ENCODE data around the gene NEMP2.

NEMP2 gene

DNA sequence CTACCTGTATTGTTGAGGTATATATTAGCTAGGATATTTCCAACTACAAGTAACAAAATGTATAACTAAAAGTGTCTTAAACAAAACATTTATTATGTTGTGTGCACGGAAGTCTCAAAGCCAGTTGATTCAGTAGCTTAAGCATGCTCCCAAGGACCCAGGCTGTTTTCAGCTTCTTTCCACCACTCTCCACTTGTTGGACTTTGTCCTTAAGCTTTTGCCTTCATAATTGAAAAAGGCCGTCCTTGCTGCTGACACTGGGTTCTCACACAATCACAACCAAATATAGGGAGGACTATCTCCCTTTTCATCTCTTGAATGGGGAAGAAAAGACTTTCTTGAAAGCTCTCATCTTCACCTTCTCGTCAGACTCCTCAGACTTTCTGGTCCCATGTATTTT, 12.2 kb upstream of the NEMP2 start:
- TF ChIP-seq, protein P1, sequence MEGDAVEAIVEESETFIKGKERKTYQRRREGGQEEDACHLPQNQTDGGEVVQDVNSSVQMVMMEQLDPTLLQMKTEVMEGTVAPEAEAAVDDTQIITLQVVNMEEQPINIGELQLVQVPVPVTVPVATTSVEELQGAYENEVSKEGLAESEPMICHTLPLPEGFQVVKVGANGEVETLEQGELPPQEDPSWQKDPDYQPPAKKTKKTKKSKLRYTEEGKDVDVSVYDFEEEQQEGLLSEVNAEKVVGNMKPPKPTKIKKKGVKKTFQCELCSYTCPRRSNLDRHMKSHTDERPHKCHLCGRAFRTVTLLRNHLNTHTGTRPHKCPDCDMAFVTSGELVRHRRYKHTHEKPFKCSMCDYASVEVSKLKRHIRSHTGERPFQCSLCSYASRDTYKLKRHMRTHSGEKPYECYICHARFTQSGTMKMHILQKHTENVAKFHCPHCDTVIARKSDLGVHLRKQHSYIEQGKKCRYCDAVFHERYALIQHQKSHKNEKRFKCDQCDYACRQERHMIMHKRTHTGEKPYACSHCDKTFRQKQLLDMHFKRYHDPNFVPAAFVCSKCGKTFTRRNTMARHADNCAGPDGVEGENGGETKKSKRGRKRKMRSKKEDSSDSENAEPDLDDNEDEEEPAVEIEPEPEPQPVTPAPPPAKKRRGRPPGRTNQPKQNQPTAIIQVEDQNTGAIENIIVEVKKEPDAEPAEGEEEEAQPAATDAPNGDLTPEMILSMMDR (IDR thresholded peaks at IDR 0.05; ENCODE audit: low read length), result no peak
- no peak for TF ChIP-seq EZH2 (IDR thresholded peaks at IDR 0.05; ENCODE audit: borderline replicate concordance, low read length)
- Histone ChIP-seq H3F3A (ENCODE audit: insufficient read depth, low read length) (no peaks in the 10 kb centered on the region), H3K4me3 (ENCODE audit: low read depth, low read length, poor library complexity, severe bottlenecking) (no peak overlapping the region), H3K36me3 (ENCODE audit: insufficient read depth, low read length) (no peaks in the 10 kb centered on the region), H3K9ac (ENCODE audit: low read length) (no peak overlapping the region), H3K9me2 (ENCODE audit: low read depth, low read length) (no peaks in the 10 kb centered on the region), H2AFZ (ENCODE audit: low read length) (no peak overlapping the region), H3K9me3 (ENCODE audit: low read length) (0 out of 2 replicates have a peak, but pooled peaks cover under 1% of the 10 kb centered on the region), H3K27ac (ENCODE audit: low read depth, low read length, poor library complexity, severe bottlenecking) (no peak overlapping the region), H3K4me1 (ENCODE audit: insufficient read depth, low read length, severe bottlenecking) (no peaks in the 10 kb centered on the region), H4K20me1 (ENCODE audit: insufficient read depth, low read length) (no peaks in the 10 kb centered on the region), H3K79me2 (ENCODE audit: insufficient read depth, low read length) (no peaks in the 10 kb centered on the region), H3K4me2 (ENCODE audit: low read length) (no peak overlapping the region), H3K27me3 (ENCODE audit: insufficient read depth, low read length) (no peaks in the 10 kb centered on the region)

DNA sequence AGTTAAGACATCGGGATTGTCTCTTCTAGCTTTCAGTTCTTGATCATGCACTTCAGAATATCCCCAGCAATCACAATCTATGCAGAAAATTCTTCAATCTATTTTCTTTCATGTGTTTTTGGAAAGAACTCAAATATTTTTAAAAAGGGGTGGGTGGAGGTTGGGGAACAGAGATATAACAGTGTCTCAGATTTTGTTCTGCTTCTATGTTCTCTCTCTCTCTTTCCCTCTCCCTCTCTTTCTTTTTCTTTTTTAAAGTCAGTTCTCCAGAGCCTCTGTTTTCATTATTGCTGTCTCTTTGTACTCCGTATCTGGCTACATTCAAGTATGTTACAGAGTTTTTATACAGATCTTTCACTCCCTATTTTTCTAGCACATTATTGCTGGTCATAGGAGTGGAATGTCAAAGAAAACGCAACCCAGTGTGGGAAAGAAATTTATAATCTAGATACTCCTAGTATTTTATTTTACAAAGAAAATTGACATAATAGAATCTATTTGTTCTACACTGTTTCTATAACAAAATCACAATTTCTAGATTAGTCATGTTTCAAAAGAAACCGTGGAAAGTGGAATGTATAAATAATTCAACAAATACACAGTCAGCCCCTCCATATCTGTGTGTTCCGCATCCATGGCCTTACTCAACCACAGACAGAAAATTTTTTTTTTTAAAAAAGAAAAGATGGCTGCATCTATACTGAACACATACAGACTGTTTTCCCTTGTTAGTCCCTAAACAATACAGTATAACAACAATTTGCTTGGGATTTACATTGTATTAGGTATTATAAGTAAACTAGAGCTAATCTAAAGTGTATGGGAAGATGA, 11.2 kb upstream of the NEMP2 start:
- Histone ChIP-seq H2AFZ (ENCODE audit: low read length) (no peak overlapping the region), H3K27ac (ENCODE audit: low read depth, low read length, poor library complexity, severe bottlenecking) (no peak overlapping the region)

DNA sequence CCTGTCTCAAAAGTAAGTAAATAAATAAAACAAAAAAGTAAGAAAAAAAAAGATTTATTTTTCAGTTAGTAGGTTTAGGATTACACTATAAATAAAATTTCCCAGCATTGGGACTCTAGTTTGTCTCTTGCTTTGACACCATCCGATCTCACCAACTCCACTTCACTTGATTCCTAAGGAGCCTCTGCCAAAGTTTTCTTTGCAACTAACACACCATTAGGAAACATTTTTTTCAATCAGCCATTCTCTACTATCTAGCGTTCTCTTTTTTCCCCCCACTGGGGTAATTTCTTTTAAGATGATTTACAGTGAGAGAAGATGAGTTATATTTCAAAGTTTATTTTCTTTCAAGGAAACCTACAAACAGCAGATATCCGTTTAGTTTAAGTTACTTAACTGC, 10.6 kb upstream of the NEMP2 start:
- no peak overlapping the region for H3K4me3 ChIP-seq (ENCODE audit: low read depth, low read length, poor library complexity, severe bottlenecking)
- TF ChIP-seq, protein P1 (IDR thresholded peaks at IDR 0.05; ENCODE audit: low read length), result no peak
- TF ChIP-seq EZH2 (IDR thresholded peaks at IDR 0.05; ENCODE audit: borderline replicate concordance, low read length), result no peak
- H3K27me3 ChIP-seq (ENCODE audit: insufficient read depth, low read length), result no peaks in the 10 kb centered on the region
- no peak overlapping the region for H3K27ac ChIP-seq (ENCODE audit: low read depth, low read length, poor library complexity, severe bottlenecking)
- no peak overlapping the region for H3K4me2 ChIP-seq (ENCODE audit: low read length)
- no peaks in the 10 kb centered on the region for H3K4me1 ChIP-seq (ENCODE audit: insufficient read depth, low read length, severe bottlenecking)
- no peaks in the 10 kb centered on the region for H3K79me2 ChIP-seq (ENCODE audit: insufficient read depth, low read length)
- H3K9me2 ChIP-seq (ENCODE audit: low read depth, low read length), result no peaks in the 10 kb centered on the region
- no peaks in the 10 kb centered on the region for H3K36me3 ChIP-seq (ENCODE audit: insufficient read depth, low read length)
- H3K9me3 ChIP-seq (ENCODE audit: low read length), result 0 out of 2 replicates have a peak, but pooled peaks cover 3% of the 10 kb centered on the region
- H4K20me1 ChIP-seq (ENCODE audit: insufficient read depth, low read length), result no peaks in the 10 kb centered on the region
- no peak overlapping the region for H3K9ac ChIP-seq (ENCODE audit: low read length)
- H2AFZ ChIP-seq (ENCODE audit: low read length), result no peak overlapping the region
- H3F3A ChIP-seq (ENCODE audit: insufficient read depth, low read length), result no peaks in the 10 kb centered on the region

More for the DNA sequence above, 11.2 kb upstream of the NEMP2 start:
- H3F3A ChIP-seq (ENCODE audit: insufficient read depth, low read length), result no peaks in the 10 kb centered on the region
- TF ChIP-seq, protein P1 (IDR thresholded peaks at IDR 0.05; ENCODE audit: low read length), result no peak
- TF ChIP-seq EZH2 (IDR thresholded peaks at IDR 0.05; ENCODE audit: borderline replicate concordance, low read length), result no peak
- H3K4me1 ChIP-seq (ENCODE audit: insufficient read depth, low read length, severe bottlenecking), result no peaks in the 10 kb centered on the region
- H3K27me3 ChIP-seq (ENCODE audit: insufficient read depth, low read length), result no peaks in the 10 kb centered on the region
- H3K36me3 ChIP-seq (ENCODE audit: insufficient read depth, low read length), result no peaks in the 10 kb centered on the region
- 0 out of 2 replicates have a peak, but pooled peaks cover 3% of the 10 kb centered on the region for H3K9me3 ChIP-seq (ENCODE audit: low read length)
- H3K9ac ChIP-seq (ENCODE audit: low read length), result no peak overlapping the region
- no peaks in the 10 kb centered on the region for H3K9me2 ChIP-seq (ENCODE audit: low read depth, low read length)
- H3K79me2 ChIP-seq (ENCODE audit: insufficient read depth, low read length), result no peaks in the 10 kb centered on the region
- H3K4me3 ChIP-seq (ENCODE audit: low read depth, low read length, poor library complexity, severe bottlenecking), result no peak overlapping the region
- no peaks in the 10 kb centered on the region for H4K20me1 ChIP-seq (ENCODE audit: insufficient read depth, low read length)
- no peak overlapping the region for H3K4me2 ChIP-seq (ENCODE audit: low read length)

Measured in OCI-LY1 (cell line).